Calu3 (cell line): ENCODE results near the gene CARD14. TPM values are rescaled to one million over a fixed set of nuclear protein-coding genes. Genes with fewer than 3 reads are reported as not detected.

Experiments used
- BruUV-seq: library from RNA; stranded (reverse); fragments of 400-500 nt; replicated peaks from 2 replicates; lab custom pipeline; 2021; lab: Mats Ljungman, UMichigan
- CTCF ChIA-PET: fragments of 300-600 bp; sonication (Branson Sonifier 250); formaldehyde crosslinking; loops from one replicate; lab custom pipeline; 2022; ENCODE audit warnings: antibody characterized with exemption; lab: Charles Lee
- DNase-seq: peaks from one replicate; pipeline ENCODE4 v3.0.0; 2022
- H3K27ac Mint-ChIP-seq: one replicate; pipeline ENCODE4 v1.8.0; 2022; ENCODE audit warnings: mixed read lengths; ENCODE audit not compliant: unreplicated experiment
- H3K27me3 Mint-ChIP-seq: one replicate; pipeline ENCODE4 v1.8.0; 2022; ENCODE audit warnings: mixed read lengths; ENCODE audit not compliant: unreplicated experiment
- H3K36me3 Mint-ChIP-seq: one replicate; pipeline ENCODE4 v1.8.0; 2022; ENCODE audit warnings: mild to moderate bottlenecking, moderate library complexity, mixed read lengths; ENCODE audit not compliant: insufficient read depth, unreplicated experiment
- H3K4me1 Mint-ChIP-seq: one replicate; pipeline ENCODE4 v1.8.0; 2022; ENCODE audit warnings: mild to moderate bottlenecking, low read depth, mixed read lengths; ENCODE audit not compliant: unreplicated experiment
- H3K4me3 Mint-ChIP-seq: one replicate; pipeline ENCODE4 v1.8.0; 2022; ENCODE audit warnings: mild to moderate bottlenecking, low read depth, moderate library complexity, mixed read lengths; ENCODE audit not compliant: unreplicated experiment
- H3K9me3 Mint-ChIP-seq: one replicate; pipeline ENCODE4 v1.8.0; 2022; ENCODE audit warnings: low read depth, mixed read lengths; ENCODE audit not compliant: unreplicated experiment
- intact Hi-C: fragments of 100-400 bp; cut with micrococcal nuclease; formaldehyde crosslinking; loops from one replicate; pipeline ENCODE4 v1.10.0; 2022; ENCODE audit not compliant: unreplicated experiment
- total RNA-seq: library from RNA; stranded (reverse); gene quantifications from 2 replicates; pipeline ENCODE4 v1.2.3, GENCODE V29; 2022
- TF ChIP-seq, protein P1 (sequence below): fragments of 200-600 bp; IDR thresholded peaks from one replicate; pipeline ENCODE4 v1.8.0; 2022; ENCODE audit warnings: antibody characterized with exemption; ENCODE audit not compliant: unreplicated experiment

CARD14 gene
- total RNA-seq, 1 experiment from 2014 or later = 7.4 TPM

DNA sequence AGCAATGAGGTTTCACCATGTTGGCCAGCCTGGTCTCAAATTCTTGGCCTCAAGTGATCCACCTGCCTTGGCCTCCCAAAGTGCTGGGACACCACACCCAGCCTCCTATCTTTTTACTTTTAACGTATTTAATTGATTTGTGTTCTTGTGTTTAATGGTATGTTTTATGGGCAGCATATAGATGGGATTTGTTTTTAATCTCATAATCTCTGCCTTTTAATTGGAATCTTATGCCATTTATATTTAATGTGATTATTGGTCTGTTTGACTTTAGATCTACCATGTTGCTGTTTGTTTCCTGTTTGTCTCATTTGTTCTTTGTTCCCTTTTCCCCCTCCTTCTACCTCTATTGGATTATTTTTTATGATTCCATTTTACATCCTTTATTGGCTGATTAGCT is 62.6 kb downstream of the CARD14 start:
- Mint-ChIP-seq H3K27me3 (no peaks in the 10 kb centered on the region), H3K27ac (no peak overlapping the region), H3K4me3 (no peak overlapping the region), H3K9me3 (no peaks in the 10 kb centered on the region), H3K4me1 (no peaks in the 10 kb centered on the region), H3K36me3 (no peaks in the 10 kb centered on the region)
- no TSS peak for BruUV-seq
- no peak for DNase-seq
- TF ChIP-seq, protein P1, sequence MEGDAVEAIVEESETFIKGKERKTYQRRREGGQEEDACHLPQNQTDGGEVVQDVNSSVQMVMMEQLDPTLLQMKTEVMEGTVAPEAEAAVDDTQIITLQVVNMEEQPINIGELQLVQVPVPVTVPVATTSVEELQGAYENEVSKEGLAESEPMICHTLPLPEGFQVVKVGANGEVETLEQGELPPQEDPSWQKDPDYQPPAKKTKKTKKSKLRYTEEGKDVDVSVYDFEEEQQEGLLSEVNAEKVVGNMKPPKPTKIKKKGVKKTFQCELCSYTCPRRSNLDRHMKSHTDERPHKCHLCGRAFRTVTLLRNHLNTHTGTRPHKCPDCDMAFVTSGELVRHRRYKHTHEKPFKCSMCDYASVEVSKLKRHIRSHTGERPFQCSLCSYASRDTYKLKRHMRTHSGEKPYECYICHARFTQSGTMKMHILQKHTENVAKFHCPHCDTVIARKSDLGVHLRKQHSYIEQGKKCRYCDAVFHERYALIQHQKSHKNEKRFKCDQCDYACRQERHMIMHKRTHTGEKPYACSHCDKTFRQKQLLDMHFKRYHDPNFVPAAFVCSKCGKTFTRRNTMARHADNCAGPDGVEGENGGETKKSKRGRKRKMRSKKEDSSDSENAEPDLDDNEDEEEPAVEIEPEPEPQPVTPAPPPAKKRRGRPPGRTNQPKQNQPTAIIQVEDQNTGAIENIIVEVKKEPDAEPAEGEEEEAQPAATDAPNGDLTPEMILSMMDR = no peak
- CTCF ChIA-PET = interaction anchor here (0.6 kb wide), 1 partner anchor 479 kb away, joined by 8 read pairs; no protein-coding TSS in a partner anchor
- intact Hi-C loops = no loop called here

DNA sequence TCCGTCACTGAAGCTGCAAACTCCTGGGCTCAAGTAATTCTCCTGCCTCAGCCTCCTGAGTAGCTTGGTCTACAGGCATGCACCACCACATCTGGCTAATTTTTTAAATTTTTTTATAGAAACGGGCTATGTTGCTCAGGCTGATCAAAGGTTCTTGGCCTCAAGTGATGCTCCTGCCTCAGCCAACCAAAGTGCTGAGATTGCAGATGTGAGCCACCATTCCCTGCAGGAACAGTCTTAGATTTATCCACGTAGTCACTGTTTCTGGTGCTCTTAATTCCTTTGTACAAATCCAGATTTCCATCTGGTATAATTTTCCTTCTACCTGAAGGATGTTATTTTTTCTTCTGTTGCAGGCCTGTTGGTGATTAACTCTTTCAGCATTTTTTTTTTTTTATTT is 63.4 kb downstream of the CARD14 start:
- CTCF ChIA-PET = no interaction called here
- no peak overlapping the region for H3K4me3 Mint-ChIP-seq
- no peaks in the 10 kb centered on the region for H3K4me1 Mint-ChIP-seq
- no peaks in the 10 kb centered on the region for H3K9me3 Mint-ChIP-seq
- no peak for DNase-seq
- intact Hi-C loops = no loop called here
- no peaks in the 10 kb centered on the region for H3K27me3 Mint-ChIP-seq
- no TSS peak for BruUV-seq
- no peaks in the 10 kb centered on the region for H3K36me3 Mint-ChIP-seq
- TF ChIP-seq, protein P1 = no peak
- H3K27ac Mint-ChIP-seq = no peak overlapping the region

GRCh38 chr17:80236911-80237310 is 67.1 kb downstream of the CARD14 start:
- CTCF ChIA-PET = no interaction called here
- no peak for DNase-seq
- TF ChIP-seq, protein P1 = no peak
- Mint-ChIP-seq H3K9me3 (no peaks in the 10 kb centered on the region), H3K4me1 (no peaks in the 10 kb centered on the region), H3K4me3 (no peak overlapping the region), H3K27me3 (no peaks in the 10 kb centered on the region), H3K36me3 (no peaks in the 10 kb centered on the region), H3K27ac (no peak overlapping the region)
- intact Hi-C loops = no loop called here
- BruUV-seq = no TSS peak

DNA sequence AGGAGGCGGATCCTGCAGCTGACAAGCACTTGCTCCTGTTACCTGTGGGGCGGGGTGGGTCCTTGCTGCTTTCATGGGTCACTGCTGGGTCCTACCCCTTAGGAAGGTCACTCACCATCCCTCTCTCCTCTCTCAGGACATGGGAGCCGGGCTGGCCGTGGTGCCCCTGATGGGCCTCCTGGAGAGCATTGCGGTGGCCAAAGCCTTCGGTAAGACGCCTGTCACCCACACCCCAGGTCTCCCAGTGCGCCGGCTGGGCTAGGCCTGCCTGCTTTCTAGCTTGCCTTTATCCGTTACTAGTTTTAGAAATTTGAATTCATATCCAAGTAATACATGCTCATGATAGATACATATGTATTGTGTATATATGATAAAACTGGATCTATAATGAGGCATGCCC is 67.6 kb downstream of the CARD14 start:
- BruUV-seq = no TSS peak
- no peaks in the 10 kb centered on the region for H3K9me3 Mint-ChIP-seq
- H3K4me1 Mint-ChIP-seq = no peaks in the 10 kb centered on the region
- H3K4me3 Mint-ChIP-seq = no peak overlapping the region
- CTCF ChIA-PET = no interaction called here
- no peak for DNase-seq
- TF ChIP-seq, protein P1 = no peak
- H3K27ac Mint-ChIP-seq = no peak overlapping the region
- intact Hi-C loops = no loop called here
- no peaks in the 10 kb centered on the region for H3K36me3 Mint-ChIP-seq
- no peaks in the 10 kb centered on the region for H3K27me3 Mint-ChIP-seq
